A549 treated with RU486 at 1 μM for 4 hours (cell line): Measurements from ENCODE around the gene CDH13. TPM values are rescaled to one million over a fixed set of nuclear protein-coding genes. Genes with fewer than 3 reads are reported as not detected.

Experiments used
- total RNA-seq: library from RNA; stranded (reverse); fragments of 200-300 nt; extraction: Qiagen RNA extraction; gene quantifications from 5 replicates; pipeline ENCODE4 v1.2.3, GENCODE V29; 2022; ENCODE audit warnings: low read depth

CDH13 gene
- not detected in 5 replicates for total RNA-seq

GRCh38 chr16:82626791-82627261 lies at the start of gene CDH13:
TSS of gene CDH13 (plus strand) at chr16:82626969.

GRCh38 chr16:83807710-83808572 lies 1181.2 kb downstream of the CDH13 start, which contains the start of gene HSBP1:
TSS of gene HSBP1 (plus strand) at chr16:83807978. CDS start at chr16:83808077, 99 bp downstream.

